Keratinocyte (primary cell): ENCODE results near the gene GSTM2. TPM values are rescaled to one million over a fixed set of nuclear protein-coding genes. Genes with fewer than 3 reads are reported as not detected.

ENCODE experiments used
- DNase-seq: peaks from one replicate; pipeline ENCODE4 v3.0.0-alpha.2; 2011; ENCODE audit warnings: low read depth, missing footprints, low spot score
- FAIRE-seq: peaks from 2 replicates; lab custom pipeline; 2011; peaks lifted over from hg19 to GRCh38; lab: Jason Lieb, UNC
- H2AFZ ChIP-seq: 2 replicates; pipeline ENCODE4 v1.6.0; 2012; ENCODE audit warnings: low read length, control low read depth, inconsistent platforms; ENCODE audit not compliant: control insufficient read depth
- H3K27ac ChIP-seq: 2 replicates; pipeline ENCODE4 v1.5.1; 2011; ENCODE audit warnings: low read length; ENCODE audit not compliant: control insufficient read depth, insufficient read depth
- H3K27me3 ChIP-seq: 3 replicates; pipeline ENCODE4 v1.6.0; 2011; ENCODE audit warnings: low read length; ENCODE audit not compliant: control insufficient read depth, insufficient read depth; ENCODE audit errors: extremely low read depth
- H3K36me3 ChIP-seq, 2 experiments: 2 replicates in 1 of 2; 3 replicates in 1 of 2; pipeline ENCODE4 v1.5.1; 2011; ENCODE audit warnings: low read length in 2 of 2, mild to moderate bottlenecking in 1 of 2; ENCODE audit not compliant: control insufficient read depth in 2 of 2, insufficient read depth in 2 of 2; ENCODE audit errors: extremely low read depth in 1 of 2
- H3K4me1 ChIP-seq: 3 replicates; pipeline ENCODE4 v1.5.1; 2011; ENCODE audit warnings: low read length; ENCODE audit not compliant: control insufficient read depth, insufficient read depth; ENCODE audit errors: extremely low read depth
- H3K4me2 ChIP-seq: 3 replicates; pipeline ENCODE4 v1.6.0; 2011; ENCODE audit warnings: low read depth, low read length; ENCODE audit not compliant: control insufficient read depth, insufficient read depth; ENCODE audit errors: extremely low read depth
- H3K4me3 ChIP-seq, 3 experiments: fragments of 200-600 bp in 1 of 3; sonication (generic) in 1 of 3; 2 replicates in 2 of 3; 3 replicates in 1 of 3; pipeline ENCODE4 v1.5.1; 2011 to 2016; ENCODE audit warnings: low read length in 3 of 3, mild to moderate bottlenecking in 3 of 3, control low read depth in 2 of 3, inconsistent platforms in 1 of 3, low read depth in 1 of 3, mixed read lengths in 1 of 3, mixed run types in 1 of 3, moderate library complexity in 1 of 3; ENCODE audit not compliant: control insufficient read depth in 2 of 3, insufficient read depth in 2 of 3; ENCODE audit errors: extremely low read depth in 1 of 3
- H3K79me2 ChIP-seq: 2 replicates; pipeline ENCODE4 v1.6.0; 2012; ENCODE audit warnings: low read length; ENCODE audit not compliant: control insufficient read depth, insufficient read depth
- H3K9ac ChIP-seq: 3 replicates; pipeline ENCODE4 v1.6.0; 2011; ENCODE audit warnings: low read length; ENCODE audit not compliant: control insufficient read depth, insufficient read depth; ENCODE audit errors: extremely low read depth
- H3K9me1 ChIP-seq: 3 replicates; pipeline ENCODE4 v1.6.0; 2011; ENCODE audit warnings: low read length; ENCODE audit not compliant: control insufficient read depth, insufficient read depth; ENCODE audit errors: extremely low read depth
- H3K9me3 ChIP-seq: 2 replicates; pipeline ENCODE4 v1.5.1; 2012; ENCODE audit warnings: low read depth, low read length; ENCODE audit not compliant: control insufficient read depth
- H4K20me1 ChIP-seq: 3 replicates; pipeline ENCODE4 v1.6.0; 2011; ENCODE audit warnings: low read length; ENCODE audit not compliant: control insufficient read depth, insufficient read depth; ENCODE audit errors: extremely low read depth
- CTCF ChIP-seq, 3 experiments: IDR thresholded peaks in 1 of 3; conservative IDR thresholded peaks in 1 of 3; optimal IDR thresholded peaks in 1 of 3; 2 replicates in 2 of 3; 3 replicates in 1 of 3; pipeline versions ENCODE3 to v1.5.1; 2011; ENCODE audit warnings: low read length in 3 of 3, mild to moderate bottlenecking in 3 of 3, moderate library complexity in 2 of 3, control low read depth in 1 of 3, inconsistent platforms in 1 of 3; ENCODE audit not compliant: insufficient read depth in 2 of 3; ENCODE audit errors: extremely low read depth in 1 of 3
- EZH2 ChIP-seq: IDR thresholded peaks from one replicate; pipeline ENCODE4 v1.6.1; 2012; ENCODE audit warnings: inconsistent platforms, mild to moderate bottlenecking, low read length, moderate library complexity
- dilution Hi-C: fragments of 300-500 bp; cut with MboI; formaldehyde crosslinking; loops from one replicate; pipeline ENCODE4 v1.7.0; 2020; ENCODE audit warnings: low sequenced_read_pairs; ENCODE audit not compliant: extremely low pct_ligation_motif_present
- polyA plus RNA-seq, 5 experiments: library from polyadenylated mRNA; depleted of rRNA in 3 of 5; stranded (reverse) in 3 of 5; stranded (forward) in 1 of 5; unstranded in 1 of 5; fragments of >200 nt; gene quantifications; 1 replicate in 1 of 5; 2 replicates in 3 of 5; 3 replicates in 1 of 5; pipeline versions ENCODE4 v1.2.1 to v1.2.3, GENCODE V29; 2011 to 2012; ENCODE audit warnings: missing spikeins in 2 of 5, low read depth in 1 of 5, low replicate concordance in 1 of 5

GSTM2 gene
- polyA plus RNA-seq, 1 donor (not counting 4 experiments of a cell fraction or from before 2014, with no cell fraction given): 11.1 TPM

GRCh38 chr1:109625176-109625575 lies 42.7 kb upstream of the GSTM2 start:
- Histone ChIP-seq H2AFZ (no peak overlapping the region), H3K79me2 (peaks cover 45% of the 10 kb centered on the region), H3K9me1 (no peaks in the 10 kb centered on the region), H3K36me3 (peaks cover 11 to 12% of the 10 kb centered on the region in 2 experiments), H3K9ac (no peak overlapping the region), H4K20me1 (no peaks in the 10 kb centered on the region), H3K27me3 (no peaks in the 10 kb centered on the region), H3K4me1 (peaks cover 12% of the 10 kb centered on the region), H3K4me3 (no peak overlapping the region), H3K4me2 (no peak overlapping the region), H3K27ac (no peak overlapping the region), H3K9me3 (no peaks in the 10 kb centered on the region)
- dilution Hi-C loops: no loop called here
- no peak for DNase-seq
- TF ChIP-seq CTCF (optimal IDR thresholded peaks at IDR 0.05 in 1 of 3, IDR thresholded peaks at IDR 0.05 in 1 of 3, conservative IDR thresholded peaks at IDR 0.05 in 1 of 3; ENCODE audit: extremely low read depth in 1 of 3, insufficient read depth in 2 of 3, low read length in 3 of 3) (no peak), EZH2 (no peak)
- no peak for FAIRE-seq

- no peak for TF ChIP-seq EZH2
- TF ChIP-seq CTCF (optimal IDR thresholded peaks at IDR 0.05 in 1 of 3, IDR thresholded peaks at IDR 0.05 in 1 of 3, conservative IDR thresholded peaks at IDR 0.05 in 1 of 3; ENCODE audit: extremely low read depth in 1 of 3, insufficient read depth in 2 of 3, low read length in 3 of 3): no peak
- H3K36me3 ChIP-seq: peaks cover 11 to 16% of the 10 kb centered on the region in 2 experiments
Observed at GRCh38 chr1:109625601-109626560, 42.0 kb upstream of the GSTM2 start.

More at GRCh38 chr1:109625601-109626560, 42.0 kb upstream of the GSTM2 start:
- dilution Hi-C loops: no loop called here
- H3K9ac ChIP-seq: no peak overlapping the region
- H3K4me3 ChIP-seq: no peak overlapping the region
- no peaks in the 10 kb centered on the region for H3K9me3 ChIP-seq
- no peak overlapping the region for H3K27ac ChIP-seq
- peaks cover 41% of the 10 kb centered on the region for H3K79me2 ChIP-seq
- peaks cover 12% of the 10 kb centered on the region for H3K4me1 ChIP-seq
- FAIRE-seq (no peak), DNase-seq (no peak)
- H3K27me3 ChIP-seq: no peaks in the 10 kb centered on the region
- no peak overlapping the region for H2AFZ ChIP-seq
- no peak overlapping the region for H3K4me2 ChIP-seq
- H3K9me1 ChIP-seq: no peaks in the 10 kb centered on the region
- no peaks in the 10 kb centered on the region for H4K20me1 ChIP-seq
